H1 (cell line): ENCODE measurements around the gene SMARCC1. TPM values are rescaled to one million over a fixed set of nuclear protein-coding genes. Genes with fewer than 3 reads are reported as not detected.

Source experiments
- SAP30 ChIP-seq: fragments of 300-600 bp; sonication (generic); IDR thresholded peaks from 2 replicates; pipeline ENCODE4 v1.7.1; 2012; ENCODE audit warnings: low read length, moderate library complexity, mild to moderate bottlenecking, inconsistent platforms; ENCODE audit not compliant: insufficient read depth, insufficient replicate concordance
- polyA plus RNA-seq, 7 experiments: library from polyadenylated mRNA; depleted of rRNA in 3 of 7; stranded (reverse) in 5 of 7; unstranded in 2 of 7; fragments of >200 nt in 5 of 7; fragments of 200-250 nt in 2 of 7; gene quantifications; 1 replicate in 5 of 7; 2 replicates in 1 of 7; 4 replicates in 1 of 7; pipeline versions ENCODE4 v1.2.1 to v1.2.3, GENCODE V29; 2011 to 2013; ENCODE audit warnings: missing spikeins in 2 of 7, mixed read lengths in 2 of 7
- total RNA-seq: library from RNA; stranded (reverse); fragmentation: NEBNext Ultra II Directional; extraction: Animal tissue kit (Norgen Biotek cat#: 25700); gene quantifications from 2 replicates; pipeline ENCODE4 v1.2.1, GENCODE V29; 2021

Gene SMARCC1
- total and polyA plus RNA-seq, 2 of the 8 experiments (the other 6 are each of a cell fraction or from before 2014, with no cell fraction given): 64.1 to 335 TPM

DNA sequence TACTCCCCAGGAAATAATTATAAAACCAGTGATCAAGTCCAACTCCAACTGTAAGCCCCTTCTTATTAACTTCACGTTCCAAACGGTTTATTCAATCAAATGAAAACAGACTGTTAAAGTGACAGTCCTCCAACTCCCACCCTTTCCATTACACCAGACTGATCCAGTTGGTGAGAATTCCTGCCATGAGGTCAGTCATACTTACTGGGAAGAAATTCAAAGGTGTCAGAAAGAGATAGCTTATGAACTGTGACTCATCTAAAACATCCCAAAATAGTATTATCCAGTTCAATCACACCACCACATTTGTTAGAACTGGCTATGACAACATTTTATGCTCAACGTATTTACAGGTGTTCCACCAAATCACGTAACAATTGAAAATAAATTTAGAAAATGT, 19.5 kb downstream of the SMARCC1 start (continued):
- TF ChIP-seq SAP30: no peak
